Fibroblast of lung (primary cell): ENCODE data around the gene MICB. TPM values are rescaled to one million over a fixed set of nuclear protein-coding genes. Genes with fewer than 3 reads are reported as not detected.
"Not testable (repeated sequence)": the region's sequence is repeated elsewhere in the genome, so short reads cannot be mapped to it uniquely, and the experiment has no call there.

Experiments
- DNase-seq, 2 donors: peaks; one replicate each; pipeline versions ENCODE4 v3.0.0 to v3.0.0-alpha.2; 2010; ENCODE audit warnings: low read depth in 2 of 2
- H2AFZ ChIP-seq: 2 replicates; pipeline ENCODE4 v1.5.1; 2012; ENCODE audit warnings: low read length, control low read depth, inconsistent platforms
- H3K27ac ChIP-seq: 2 replicates; pipeline ENCODE4 v1.5.1; 2011; ENCODE audit warnings: low read length, control low read depth; ENCODE audit not compliant: insufficient read depth
- H3K27me3 ChIP-seq: 2 replicates; pipeline ENCODE4 v1.5.1; 2011; ENCODE audit warnings: mild to moderate bottlenecking, low read length; ENCODE audit not compliant: control insufficient read depth, insufficient read depth
- H3K36me3 ChIP-seq: 2 replicates; pipeline ENCODE4 v1.5.1; 2011; ENCODE audit warnings: low read length; ENCODE audit not compliant: control insufficient read depth, insufficient read depth
- H3K4me1 ChIP-seq: 2 replicates; pipeline ENCODE4 v1.5.1; 2011; ENCODE audit warnings: low read length; ENCODE audit not compliant: control insufficient read depth, insufficient read depth; ENCODE audit errors: extremely low read depth
- H3K4me2 ChIP-seq: 2 replicates; pipeline ENCODE4 v1.5.1; 2011; ENCODE audit warnings: low read length, control low read depth; ENCODE audit not compliant: insufficient read depth; ENCODE audit errors: extremely low read depth
- H3K4me3 ChIP-seq, 4 experiments: fragments of 200-600 bp in 1 of 4; sonication (generic) in 1 of 4; replicated peaks in 1 of 4; 2 replicates each; pipeline ENCODE4 v1.5.1; 2011 to 2016; ENCODE audit warnings: low read length in 4 of 4, low read depth in 3 of 4, mild to moderate bottlenecking in 3 of 4, control low read depth in 2 of 4, inconsistent platforms in 1 of 4, mixed read lengths in 1 of 4; ENCODE audit not compliant: insufficient read depth in 1 of 4; ENCODE audit errors: control extremely low read depth in 1 of 4
- H3K79me2 ChIP-seq: 2 replicates; pipeline ENCODE4 v1.5.1; 2012; ENCODE audit warnings: mild to moderate bottlenecking, low read length, inconsistent platforms; ENCODE audit not compliant: control insufficient read depth, insufficient read depth
- H3K9ac ChIP-seq: 2 replicates; pipeline ENCODE4 v1.5.1; 2011; ENCODE audit warnings: mild to moderate bottlenecking, low read length, control low read depth; ENCODE audit not compliant: insufficient read depth
- H3K9me3 ChIP-seq: 2 replicates; pipeline ENCODE4 v1.5.1; 2012; ENCODE audit warnings: low read depth, low read length; ENCODE audit not compliant: control insufficient read depth, insufficient read depth
- H4K20me1 ChIP-seq: 2 replicates; pipeline ENCODE4 v1.5.1; 2011; ENCODE audit warnings: low read length; ENCODE audit not compliant: control insufficient read depth, insufficient read depth; ENCODE audit errors: extremely low read depth
- CTCF ChIP-seq, 2 donors: IDR thresholded peaks in 1 of 2; conservative IDR thresholded peaks in 1 of 2; 1 replicate in 1 of 2; 2 replicates in 1 of 2; pipeline ENCODE4 v1.5.1; 2011 to 2012; ENCODE audit warnings: low read length in 2 of 2, control low read depth in 1 of 2, inconsistent platforms in 1 of 2, low read depth in 1 of 2, mild to moderate bottlenecking in 1 of 2
- EZH2 ChIP-seq: IDR thresholded peaks from 2 replicates; pipeline ENCODE4 v1.5.1; 2012; ENCODE audit warnings: low read length, control low read depth, mild to moderate bottlenecking; ENCODE audit errors: missing control alignments
- polyA plus RNA-seq, 2 donors: library from polyadenylated mRNA; depleted of rRNA in 1 of 2; stranded (reverse) in 1 of 2; unstranded in 1 of 2; fragments of >200 nt; gene quantifications; 2 replicates each; pipeline ENCODE4 v1.2.1, GENCODE V29; 2011 to 2012; ENCODE audit warnings: missing spikeins in 1 of 2
- total RNA-seq: library from RNA; depleted of rRNA; stranded (reverse); fragments of >200 nt; gene quantifications from 2 replicates; pipeline ENCODE4 v1.2.1, GENCODE V29; 2014

The MICB gene
- total and polyA plus RNA-seq, 2 donors (not counting 1 experiment from before 2014, with no cell fraction given): 17.2 to 18.6 TPM

GRCh38 chr6:31489086-31489485, 8.9 kb upstream of the MICB start:
- no peak overlapping the region for H2AFZ ChIP-seq

GRCh38 chr6:31490115-31490873, 7.7 kb upstream of the MICB start:
- H2AFZ ChIP-seq: no peak overlapping the region
- H3K27ac ChIP-seq: no peak overlapping the region
- H3K9ac ChIP-seq: no peak overlapping the region
- no peaks in the 10 kb centered on the region for H3K27me3 ChIP-seq
- H3K4me2 ChIP-seq: no peak overlapping the region
- H3K36me3 ChIP-seq: no peaks in the 10 kb centered on the region
- H3K79me2 ChIP-seq: peaks cover 2% of the 10 kb centered on the region
- no peak overlapping the region for H3K4me3 ChIP-seq
- no peak for TF ChIP-seq CTCF (conservative IDR thresholded peaks at IDR 0.05 in 1 of 2, IDR thresholded peaks at IDR 0.05 in 1 of 2; ENCODE audit: low read depth in 1 of 2, low read length in 2 of 2)
- no peak for TF ChIP-seq EZH2
- no peaks in the 10 kb centered on the region for H3K9me3 ChIP-seq
- no peaks in the 10 kb centered on the region for H4K20me1 ChIP-seq
- H3K4me1 ChIP-seq: no peaks in the 10 kb centered on the region
- no peak for DNase-seq

More at GRCh38 chr6:31489086-31489485, 8.9 kb upstream of the MICB start:
- DNase-seq: no peak
- no peak overlapping the region for H3K9ac ChIP-seq
- no peaks in the 10 kb centered on the region for H3K36me3 ChIP-seq
- no peak overlapping the region for H3K27ac ChIP-seq
- peaks cover 2% of the 10 kb centered on the region for H3K4me1 ChIP-seq
- no peak overlapping the region for H3K4me2 ChIP-seq
- TF ChIP-seq EZH2 (no peak), CTCF (conservative IDR thresholded peaks at IDR 0.05 in 1 of 2, IDR thresholded peaks at IDR 0.05 in 1 of 2; ENCODE audit: low read depth in 1 of 2, low read length in 2 of 2) (no peak)
- H3K79me2 ChIP-seq: no peaks in the 10 kb centered on the region
- H4K20me1 ChIP-seq: no peaks in the 10 kb centered on the region
- H3K4me3 ChIP-seq: no peak overlapping the region
- H3K27me3 ChIP-seq: no peaks in the 10 kb centered on the region
- H3K9me3 ChIP-seq: no peaks in the 10 kb centered on the region

- peaks cover 20% of the 10 kb centered on the region for H3K79me2 ChIP-seq
- H3K27me3 ChIP-seq, H3K9me3 ChIP-seq, H3K36me3 ChIP-seq, H2AFZ ChIP-seq, H4K20me1 ChIP-seq, H3K9ac ChIP-seq, DNase-seq: not testable (repeated sequence)
- peak overlapping the region; percentile 88 for H3K27ac ChIP-seq
- peak overlapping the region; percentile 64 to 84 (median 74) for H3K4me3 ChIP-seq
- H3K4me2 ChIP-seq: peak overlapping the region; percentile 83
- peaks cover 13% of the 10 kb centered on the region for H3K4me1 ChIP-seq
These were observed 4.4 kb upstream of the MICB start for GRCh38 chr6:31493550-31493874.
